Esophagus (tissue), 2 donors: ENCODE results near the gene DEFB114. TPM values are rescaled to one million over a fixed set of nuclear protein-coding genes. Genes with fewer than 3 reads are reported as not detected.
"Not testable (repeated sequence)": the region's sequence is repeated elsewhere in the genome, so short reads cannot be mapped to it uniquely, and the experiment has no call there.

ENCODE experiments used
- H3K27ac ChIP-seq, 2 donors: one replicate each; pipeline ENCODE4 v1.5.1; 2013; ENCODE audit warnings: low read depth in 2 of 2, mild to moderate bottlenecking in 2 of 2, inconsistent platforms in 1 of 2, low read length in 1 of 2, moderate library complexity in 1 of 2
- H3K27me3 ChIP-seq, 2 donors: one replicate each; pipeline ENCODE4 v1.6.1; 2013; ENCODE audit warnings: low read length in 2 of 2, control low read depth in 1 of 2, mild to moderate bottlenecking in 1 of 2; ENCODE audit not compliant: insufficient read depth in 2 of 2, control insufficient read depth in 1 of 2
- H3K36me3 ChIP-seq, 2 donors: one replicate each; pipeline ENCODE4 v1.6.1; 2013; ENCODE audit warnings: low read length in 1 of 2; ENCODE audit not compliant: control insufficient read depth in 2 of 2, insufficient read depth in 2 of 2
- H3K4me1 ChIP-seq, 2 donors: one replicate each; pipeline ENCODE4 v1.6.1; 2013; ENCODE audit warnings: low read length in 1 of 2; ENCODE audit not compliant: control insufficient read depth in 2 of 2, insufficient read depth in 2 of 2
- H3K4me3 ChIP-seq, 2 donors: one replicate each; pipeline ENCODE4 v1.5.1; 2013; ENCODE audit warnings: low read length in 2 of 2, mild to moderate bottlenecking in 2 of 2, low read depth in 1 of 2, moderate library complexity in 1 of 2
- H3K9me3 ChIP-seq, 2 donors: one replicate each; pipeline ENCODE4 v1.6.1; 2013; ENCODE audit warnings: mild to moderate bottlenecking in 2 of 2, low read depth in 1 of 2, low read length in 1 of 2, moderate library complexity in 1 of 2; ENCODE audit not compliant: control insufficient read depth in 2 of 2, insufficient read depth in 1 of 2
- WGBS, 2 donors: extraction: QIAGEN DNeasy Blood & Tissue Kit; methylation state at CpG; one replicate each; pipeline ENCODE4 v1.1.7; 2013; 5-methylcytosine and 5-hydroxymethylcytosine counted together
- polyA plus RNA-seq, 2 donors: library from polyadenylated mRNA; stranded (reverse); fragments of 200-250 nt; gene quantifications; one replicate each; pipeline ENCODE4 v1.2.3, GENCODE V29; 2013
- donor health status: healthy with polysubstance abuse.
- donor health status: Bipolar disorder and iron deficiency.

DEFB114 gene
- polyA plus RNA-seq, 2 donors, result not detected

GRCh38 chr6:49944068-49944467 lies 19.9 kb downstream of the DEFB114 start:
- not testable (repeated sequence) for H3K4me3 ChIP-seq, H3K27me3 ChIP-seq, H3K9me3 ChIP-seq, H3K27ac ChIP-seq, H3K36me3 ChIP-seq, H3K4me1 ChIP-seq
- 87 to 93% methylated on average over 3 of the region's 3 CpGs for WGBS, 2 donors

GRCh38 chr6:49939993-49940498 lies 23.9 kb downstream of the DEFB114 start:
- WGBS, 2 donors, result 65 to 79% methylated on average over 3 of the region's 3 CpGs
- Histone ChIP-seq H3K4me3 (no peak overlapping the region), H3K27ac (no peak overlapping the region), H3K9me3 (no peaks in the 10 kb centered on the region), H3K27me3 (no peaks in the 10 kb centered on the region), H3K4me1 (no peaks in the 10 kb centered on the region), H3K36me3 (no peaks in the 10 kb centered on the region)

GRCh38 chr6:49937811-49938210 lies 26.2 kb downstream of the DEFB114 start:
- no peaks in the 10 kb centered on the region for H3K4me1 ChIP-seq
- no peak overlapping the region for H3K27ac ChIP-seq
- H3K9me3 ChIP-seq, result peaks cover 0 to 3% of the 10 kb centered on the region in 2 donors
- H3K27me3 ChIP-seq, result no peaks in the 10 kb centered on the region
- H3K4me3 ChIP-seq, result no peak overlapping the region
- H3K36me3 ChIP-seq, result no peaks in the 10 kb centered on the region

- 53 to 69% methylated on average over 2 of the region's 2 CpGs for WGBS, 2 donors
- H3K4me1 ChIP-seq, result no peaks in the 10 kb centered on the region
- H3K36me3 ChIP-seq, result no peaks in the 10 kb centered on the region
- no peak overlapping the region for H3K27ac ChIP-seq
- no peak overlapping the region for H3K4me3 ChIP-seq
- H3K9me3 ChIP-seq, result peaks cover 0 to 3% of the 10 kb centered on the region in 2 donors
- H3K27me3 ChIP-seq, result no peaks in the 10 kb centered on the region
These were observed 26.9 kb downstream of the DEFB114 start for GRCh38 chr6:49937017-49937416.

GRCh38 chr6:49935387-49935786 lies 28.6 kb downstream of the DEFB114 start:
- Histone ChIP-seq H3K27me3 (no peaks in the 10 kb centered on the region), H3K27ac (no peak overlapping the region), H3K9me3 (peaks cover 0 to 3% of the 10 kb centered on the region in 2 donors), H3K36me3 (no peaks in the 10 kb centered on the region), H3K4me3 (no peak overlapping the region), H3K4me1 (no peaks in the 10 kb centered on the region)
- 73 to 83% methylated on average over 3 of the region's 3 CpGs for WGBS, 2 donors

GRCh38 chr6:49934770-49935169 lies 29.2 kb downstream of the DEFB114 start:
- Histone ChIP-seq H3K4me3 (no peak overlapping the region), H3K27me3 (no peaks in the 10 kb centered on the region)
- 56 to 71% methylated on average over 1 of the region's 1 CpG for WGBS, 2 donors

GRCh38 chr6:49933526-49933925 lies 30.4 kb downstream of the DEFB114 start:
- Histone ChIP-seq H3K27ac (no peak overlapping the region), H3K36me3 (no peaks in the 10 kb centered on the region), H3K27me3 (no peaks in the 10 kb centered on the region), H3K9me3 (peaks cover 0 to 3% of the 10 kb centered on the region in 2 donors), H3K4me3 (no peak overlapping the region), H3K4me1 (no peaks in the 10 kb centered on the region)
- 89 to 96% methylated on average over 20 to 21 of the region's 21 CpGs for WGBS, 2 donors

More at GRCh38 chr6:49934770-49935169, 29.2 kb downstream of the DEFB114 start:
- Histone ChIP-seq H3K4me1 (no peaks in the 10 kb centered on the region), H3K9me3 (peaks cover 0 to 3% of the 10 kb centered on the region in 2 donors), H3K36me3 (no peaks in the 10 kb centered on the region), H3K27ac (no peak overlapping the region)

GRCh38 chr6:49929340-49929739 lies 34.6 kb downstream of the DEFB114 start:
- Histone ChIP-seq H3K27me3 (no peaks in the 10 kb centered on the region), H3K36me3 (no peaks in the 10 kb centered on the region), H3K27ac (no peak overlapping the region), H3K9me3 (peaks cover 0 to 3% of the 10 kb centered on the region in 2 donors), H3K4me3 (no peak overlapping the region), H3K4me1 (no peaks in the 10 kb centered on the region)

- no peaks in the 10 kb centered on the region for H3K4me1 ChIP-seq
These were observed 40.1 kb downstream of the DEFB114 start for GRCh38 chr6:49923826-49924225.

GRCh38 chr6:49919935-49920644 lies 43.9 kb downstream of the DEFB114 start:
- 77 to 85% methylated on average over 5 of the region's 5 CpGs for WGBS, 2 donors
- no peaks in the 10 kb centered on the region for H3K27me3 ChIP-seq
- H3K4me1 ChIP-seq, result no peaks in the 10 kb centered on the region
- H3K9me3 ChIP-seq, result no peaks in the 10 kb centered on the region
- H3K27ac ChIP-seq, result no peak overlapping the region
- H3K4me3 ChIP-seq, result no peak overlapping the region
- no peaks in the 10 kb centered on the region for H3K36me3 ChIP-seq

More at GRCh38 chr6:49923826-49924225, 40.1 kb downstream of the DEFB114 start:
- Histone ChIP-seq H3K27ac (no peak overlapping the region), H3K4me3 (no peak overlapping the region), H3K36me3 (no peaks in the 10 kb centered on the region), H3K9me3 (no peaks in the 10 kb centered on the region), H3K27me3 (no peaks in the 10 kb centered on the region)
- whole genome bisulfite sequencing, 2 donors, result 64 to 65% methylated on average over 3 of the region's 3 CpGs
